Measurements from ENCODE around the gene AP3B2. TPM values are rescaled to one million over a fixed set of nuclear protein-coding genes. Genes with fewer than 3 reads are reported as not detected.

AP3B2 gene
- total RNA-seq, 1 donor = 1.8 TPM

GRCh38 chr15:82680200-82681102, 29.2 kb downstream of the AP3B2 start:
- TF ChIP-seq CTCF (IDR thresholded peaks at IDR 0.05; ENCODE audit: insufficient read depth, low read length) = no peak
- H3K4me3 ChIP-seq (ENCODE audit: low read depth, low read length) = no peak overlapping the region
- DNase-seq (ENCODE audit: low read depth) = no peak

- no peak for TF ChIP-seq CTCF (IDR thresholded peaks at IDR 0.05; ENCODE audit: insufficient read depth, low read length)
- H3K4me3 ChIP-seq (ENCODE audit: low read depth, low read length) = no peak overlapping the region
- no peak for DNase-seq (ENCODE audit: low read depth)
Measured at GRCh38 chr15:82679626-82680199, 30.0 kb downstream of the AP3B2 start.

GRCh38 chr15:82677720-82678323, 31.9 kb downstream of the AP3B2 start:
- H3K4me3 ChIP-seq (ENCODE audit: low read depth, low read length) = no peak overlapping the region
- no peak for DNase-seq (ENCODE audit: low read depth)
- TF ChIP-seq CTCF (IDR thresholded peaks at IDR 0.05; ENCODE audit: insufficient read depth, low read length) = no peak

GRCh38 chr15:82674873-82675272, 34.8 kb downstream of the AP3B2 start:
- H3K4me3 ChIP-seq (ENCODE audit: low read depth, low read length) = no peak overlapping the region
- no peak for TF ChIP-seq CTCF (IDR thresholded peaks at IDR 0.05; ENCODE audit: insufficient read depth, low read length)
- no peak for DNase-seq (ENCODE audit: low read depth)

- no peak overlapping the region for H3K4me3 ChIP-seq (ENCODE audit: low read depth, low read length)
- TF ChIP-seq CTCF (IDR thresholded peaks at IDR 0.05; ENCODE audit: insufficient read depth, low read length) = no peak
Measured at GRCh38 chr15:82670699-82671098, 39.0 kb downstream of the AP3B2 start.

GRCh38 chr15:82666606-82667005, 43.1 kb downstream of the AP3B2 start:
- DNase-seq (ENCODE audit: low read depth) = no peak
- no peak overlapping the region for H3K4me3 ChIP-seq (ENCODE audit: low read depth, low read length)
- TF ChIP-seq CTCF (IDR thresholded peaks at IDR 0.05; ENCODE audit: insufficient read depth, low read length) = no peak

More at GRCh38 chr15:82670699-82671098, 39.0 kb downstream of the AP3B2 start:
- DNase-seq (ENCODE audit: low read depth) = no peak
